Measurements from ENCODE around the gene CTBP1.

Gene CTBP1

DNA sequence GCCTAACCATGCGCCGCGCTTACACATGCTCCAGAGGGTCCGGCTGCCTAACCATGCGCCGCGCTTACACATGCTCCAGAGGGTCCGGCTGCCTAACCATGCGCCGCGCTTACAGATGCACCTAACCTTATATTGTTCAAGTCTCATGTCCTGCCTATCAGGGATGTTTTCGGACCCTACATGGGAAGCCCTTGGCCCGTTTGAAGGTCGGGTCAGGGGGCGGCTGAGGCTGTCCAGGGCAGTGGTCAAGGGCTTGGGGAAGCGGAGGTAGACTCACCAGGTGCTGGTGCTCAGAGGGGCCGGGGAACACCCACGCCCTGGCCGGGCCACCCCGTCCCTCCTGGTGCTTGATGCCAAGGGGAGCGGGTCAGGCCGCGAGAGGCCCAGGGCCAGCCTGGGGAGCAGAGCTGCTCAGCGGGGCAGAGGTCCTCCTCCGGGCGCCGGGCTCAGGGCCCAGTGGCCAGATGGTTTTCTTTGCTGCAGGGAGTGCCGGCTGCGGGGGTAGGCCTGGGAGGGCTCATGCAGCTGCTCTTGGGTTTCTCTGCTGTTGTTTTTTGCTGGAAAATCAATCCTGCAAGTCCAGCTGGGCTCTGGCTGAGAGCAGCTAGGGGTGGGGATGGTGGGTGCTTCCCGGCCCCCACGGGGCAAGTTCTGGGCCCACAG is 41.2 kb downstream of the CTBP1 start:
- no peak for DNase-seq

- no peak for DNase-seq
These were observed 41.8 kb downstream of the CTBP1 start for GRCh38 chr4:1207157-1207470.

DNA sequence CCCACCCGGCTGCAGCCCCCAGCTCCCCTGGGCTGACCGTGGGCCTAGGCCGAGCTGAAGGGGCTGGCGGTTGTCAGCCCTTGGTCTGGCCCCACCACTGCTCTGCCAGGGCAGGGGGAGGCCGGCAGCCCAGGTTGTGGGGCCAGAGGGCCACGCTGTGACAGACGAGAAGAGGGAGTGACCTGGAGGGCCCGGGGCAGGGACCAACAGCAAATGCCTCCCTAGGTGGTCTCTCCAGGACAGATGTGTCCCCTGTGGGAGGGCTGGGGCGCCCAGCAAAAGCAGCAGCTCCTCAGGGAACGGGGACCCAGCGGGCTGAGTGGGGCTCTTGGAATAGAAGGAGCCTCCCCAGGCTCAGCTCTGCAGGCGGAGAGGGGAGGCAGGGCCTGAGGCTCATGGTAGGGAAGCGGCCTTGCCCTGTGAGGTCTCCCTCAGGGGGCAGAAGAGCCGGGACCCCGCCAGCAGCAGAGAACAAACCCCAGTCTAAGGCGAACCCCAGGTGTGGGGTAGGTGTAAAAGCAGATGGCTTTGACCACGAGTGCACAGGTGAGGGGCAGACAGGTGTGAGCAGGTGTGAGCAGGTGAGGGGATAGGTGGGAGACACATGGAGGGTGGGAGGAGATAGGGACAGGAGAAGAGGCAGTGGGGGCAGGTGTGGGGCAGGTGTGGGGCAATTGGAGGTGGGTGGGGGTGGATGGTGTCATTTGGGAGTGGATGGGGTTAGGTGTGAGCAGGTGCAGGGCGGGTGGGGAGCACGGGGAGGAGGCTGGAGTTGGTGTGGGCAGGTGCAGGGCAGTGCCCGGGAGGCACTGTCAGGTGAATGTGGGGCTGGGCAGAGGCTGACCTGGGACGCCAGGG is 42.4 kb downstream of the CTBP1 start:
- DNase-seq, result no peak

GRCh38 chr4:1205586-1206298 is 43.2 kb downstream of the CTBP1 start:
- DNase-seq, result no peak

DNA sequence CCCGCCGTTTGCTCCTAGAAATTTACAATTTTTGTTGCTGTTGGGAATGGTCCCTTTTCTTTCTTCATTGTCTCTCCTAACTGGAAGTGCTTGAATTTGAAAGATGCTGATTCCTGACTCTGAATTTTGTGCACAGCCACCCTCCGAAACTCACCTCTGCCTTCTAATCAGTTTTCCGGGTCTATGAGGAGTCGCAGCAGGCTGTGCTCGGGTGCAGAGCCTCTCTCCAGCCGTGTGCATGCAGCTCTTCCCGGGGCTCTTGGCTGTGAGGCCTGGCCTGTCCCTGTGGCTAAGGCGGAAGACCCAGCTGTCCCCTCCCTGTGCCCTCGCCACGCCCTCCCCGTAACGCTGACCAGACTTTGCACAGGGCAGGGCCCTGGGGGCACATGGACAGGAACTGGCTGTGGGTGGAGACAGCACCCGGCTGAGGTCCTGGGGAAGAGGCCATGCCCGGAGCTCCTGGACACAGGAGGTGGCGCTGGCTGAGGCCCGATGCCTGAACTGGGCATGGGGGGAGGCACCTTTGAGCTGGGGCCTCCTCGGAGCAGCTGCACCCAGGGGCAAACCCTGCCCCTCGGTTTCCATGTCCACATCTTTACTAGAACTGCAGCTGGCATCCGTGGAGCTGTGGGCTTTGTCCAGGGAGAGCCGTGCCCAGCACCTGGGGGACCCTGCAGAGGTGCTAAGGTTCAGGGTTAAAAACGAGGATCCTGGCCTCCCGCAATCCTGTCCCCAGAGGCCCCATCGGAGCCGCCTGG is 43.9 kb downstream of the CTBP1 start:
- no peak for DNase-seq

DNA sequence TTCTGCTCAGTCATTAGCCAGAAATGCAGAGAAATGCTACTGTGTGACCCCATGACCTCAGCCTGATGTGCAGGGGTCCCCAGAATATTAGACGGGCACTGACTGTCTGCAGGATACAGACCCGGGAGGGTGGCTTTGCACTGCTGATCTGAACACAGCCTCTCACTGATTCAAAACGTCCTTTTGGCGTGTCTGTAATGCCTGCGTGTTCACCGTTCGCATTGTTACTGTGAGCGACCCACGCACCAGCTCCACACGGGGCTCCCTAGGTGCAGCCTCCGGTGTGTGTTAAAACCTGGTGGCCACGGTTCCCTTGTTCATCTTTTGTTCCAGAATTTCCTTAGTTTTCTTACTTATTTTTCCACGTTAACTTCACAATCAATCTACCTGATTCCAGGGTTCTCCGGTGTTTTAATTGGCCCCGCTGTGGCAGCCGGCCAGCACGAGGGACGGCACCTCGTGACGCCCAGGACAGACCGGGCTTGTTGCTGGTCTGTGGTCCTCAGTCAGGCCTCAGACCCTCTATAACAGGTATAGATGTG is 44.6 kb downstream of the CTBP1 start:
- DNase-seq, result no peak

DNA sequence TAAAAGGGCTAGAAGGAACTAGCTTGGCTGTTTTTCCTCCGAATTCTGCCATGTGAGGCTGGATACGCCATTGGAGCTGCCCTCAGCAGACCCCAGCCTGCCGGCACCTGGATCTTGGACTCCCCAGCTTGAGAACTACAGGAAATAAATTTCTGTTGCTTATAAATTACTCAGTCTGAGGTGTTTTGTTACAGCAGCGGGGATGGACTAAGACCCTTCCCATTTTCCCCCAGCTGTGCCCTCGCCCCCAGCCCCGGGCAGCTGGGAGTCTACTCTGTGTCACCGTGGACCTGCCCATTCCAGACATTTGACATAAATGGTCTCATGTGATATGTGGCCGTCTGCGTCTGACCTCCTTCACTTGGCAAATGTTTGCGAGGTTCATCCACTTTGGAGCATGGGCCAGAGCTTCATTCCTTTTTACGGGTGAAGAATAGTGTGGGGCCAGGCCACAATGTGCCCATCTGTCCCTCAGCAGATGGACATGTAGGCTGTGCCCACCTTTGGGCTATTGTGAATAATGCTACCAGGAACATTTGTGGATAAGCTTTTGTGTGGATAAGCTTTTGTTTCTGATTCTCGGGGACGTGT is 45.8 kb downstream of the CTBP1 start:
- no peak for DNase-seq

DNA sequence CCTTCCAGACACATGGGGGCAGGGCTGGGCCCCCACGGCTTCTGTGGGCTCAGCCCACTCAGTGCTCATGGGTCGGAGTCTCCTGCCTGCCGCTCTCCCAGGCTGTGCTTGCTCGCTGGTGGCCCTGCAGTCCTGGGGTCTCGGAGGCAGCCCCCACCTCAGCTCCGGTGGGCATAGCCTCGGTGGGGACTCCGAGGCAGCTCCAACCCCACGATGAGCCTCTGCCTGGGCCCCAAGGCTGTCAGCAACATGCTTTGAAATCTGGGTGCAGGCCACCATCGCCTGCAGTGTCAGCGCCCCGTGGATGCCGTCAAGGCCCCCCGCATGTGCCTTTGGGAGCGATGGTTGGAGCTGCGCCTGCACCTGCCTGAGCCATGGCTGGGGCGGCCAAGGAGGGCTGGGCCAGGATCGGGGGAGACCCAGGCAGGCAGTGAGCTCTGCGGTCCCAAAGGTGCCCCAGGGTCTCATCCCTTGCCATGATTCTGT is 46.4 kb downstream of the CTBP1 start:
- no peak for DNase-seq

DNA sequence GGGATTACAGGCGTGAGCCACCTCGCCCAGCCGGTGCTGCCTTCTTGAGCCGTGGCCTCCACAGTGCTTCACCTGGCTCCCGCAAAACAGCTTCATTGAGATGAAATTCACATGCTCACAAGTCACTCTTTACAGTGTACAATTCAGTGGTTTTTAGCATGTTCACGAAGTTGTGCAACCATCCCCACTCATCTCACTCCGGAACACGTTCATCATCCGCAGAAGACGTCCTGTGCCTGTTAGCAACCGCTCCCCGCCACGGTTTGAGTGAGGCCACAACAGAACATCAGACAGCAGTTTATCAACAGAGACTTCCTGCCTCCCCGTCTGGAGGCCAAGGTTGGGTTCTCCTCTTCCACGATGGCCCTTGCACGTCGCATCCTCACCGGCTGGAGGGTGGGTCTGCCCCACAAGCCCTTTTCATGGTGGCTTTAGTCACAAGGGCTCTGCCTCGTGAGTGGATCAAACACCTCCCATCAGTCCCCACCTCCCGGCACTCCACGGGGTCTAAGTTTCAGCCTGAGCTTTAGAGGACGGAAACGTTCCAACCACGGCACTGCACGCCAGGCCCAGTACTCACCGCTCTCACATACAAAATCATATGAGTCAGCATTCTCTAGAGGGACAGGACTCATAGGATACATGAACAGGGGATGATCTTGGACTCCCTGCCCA is 46.9 kb downstream of the CTBP1 start:
- DNase-seq, result peak; percentile 94

- peak; percentile 35 for DNase-seq
These were observed 48.4 kb downstream of the CTBP1 start for GRCh38 chr4:1200425-1201035.

DNA sequence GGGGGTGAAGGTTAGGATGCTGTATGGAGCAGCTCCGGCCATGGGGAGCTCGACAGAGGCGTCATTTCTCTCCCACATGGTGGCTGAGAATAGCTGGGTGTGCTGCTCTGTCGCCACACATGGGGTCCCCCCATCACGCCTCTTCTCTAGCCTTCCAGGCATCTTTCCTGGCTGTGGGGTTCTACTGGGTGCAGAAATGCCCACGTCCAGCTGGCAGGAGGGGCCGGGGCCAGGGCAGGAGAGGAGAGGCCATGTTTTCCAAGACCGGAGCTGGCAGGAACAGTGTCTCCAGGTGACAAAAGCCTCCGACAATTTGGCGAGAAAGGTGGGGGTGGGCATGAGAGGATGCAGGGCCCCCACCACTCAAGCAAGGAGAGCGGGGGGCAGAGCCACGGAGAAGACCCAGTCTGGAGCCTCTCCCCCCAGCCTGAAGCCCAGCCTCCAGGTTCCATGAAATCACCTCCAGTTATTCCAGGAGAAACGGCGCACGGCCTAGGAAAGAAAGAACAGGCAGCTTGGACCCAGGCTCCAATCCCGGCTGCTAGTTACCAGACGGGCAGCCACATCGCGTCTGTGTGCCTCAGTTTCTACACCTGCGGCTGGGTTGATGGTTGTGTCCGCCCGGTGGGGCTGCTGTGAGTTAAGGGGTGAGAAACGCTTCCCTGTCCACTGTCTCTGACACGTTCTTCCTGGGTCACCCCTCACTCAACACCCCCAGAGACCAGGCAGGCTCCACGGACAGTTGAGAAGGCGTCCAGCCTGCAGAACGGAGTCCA is 49.2 kb downstream of the CTBP1 start:
- no peak for DNase-seq

DNA sequence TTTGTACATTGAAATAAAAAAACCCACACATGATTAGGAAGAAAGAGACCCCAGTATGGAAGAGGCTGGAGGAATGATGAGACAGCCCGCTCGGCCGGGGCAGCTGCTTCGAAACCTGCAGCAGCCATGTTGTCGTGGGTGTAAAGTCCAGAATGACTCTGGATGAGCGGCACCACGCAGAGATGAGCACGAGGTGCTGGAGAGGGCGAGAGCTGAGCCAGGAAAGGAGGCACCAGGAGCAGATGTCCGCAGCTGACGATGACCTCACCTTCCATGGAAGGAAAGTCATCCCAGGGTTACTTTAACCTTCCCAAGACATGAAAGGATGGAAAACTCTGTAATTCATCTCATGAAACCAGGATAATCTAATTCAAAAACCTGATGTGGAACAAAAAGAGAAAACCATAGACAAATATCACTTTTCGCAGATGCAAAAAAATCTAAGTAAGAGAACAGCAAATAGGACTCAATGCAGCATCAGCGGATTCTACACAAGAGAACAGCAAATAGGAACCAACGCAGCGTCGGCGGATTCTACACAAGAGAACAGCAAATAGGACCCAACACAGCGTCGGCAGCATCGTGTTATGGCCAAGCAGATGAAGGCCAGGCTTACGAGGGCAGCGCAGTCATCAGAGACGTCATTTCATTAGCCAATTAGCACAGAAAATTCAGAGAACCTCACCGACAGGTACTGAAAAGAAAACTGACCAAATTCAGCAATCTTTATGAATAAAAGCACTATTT is 50.7 kb downstream of the CTBP1 start:
- no peak for DNase-seq

GRCh38 chr4:1196421-1197183 is 52.3 kb downstream of the CTBP1 start:
- no peak for DNase-seq

DNA sequence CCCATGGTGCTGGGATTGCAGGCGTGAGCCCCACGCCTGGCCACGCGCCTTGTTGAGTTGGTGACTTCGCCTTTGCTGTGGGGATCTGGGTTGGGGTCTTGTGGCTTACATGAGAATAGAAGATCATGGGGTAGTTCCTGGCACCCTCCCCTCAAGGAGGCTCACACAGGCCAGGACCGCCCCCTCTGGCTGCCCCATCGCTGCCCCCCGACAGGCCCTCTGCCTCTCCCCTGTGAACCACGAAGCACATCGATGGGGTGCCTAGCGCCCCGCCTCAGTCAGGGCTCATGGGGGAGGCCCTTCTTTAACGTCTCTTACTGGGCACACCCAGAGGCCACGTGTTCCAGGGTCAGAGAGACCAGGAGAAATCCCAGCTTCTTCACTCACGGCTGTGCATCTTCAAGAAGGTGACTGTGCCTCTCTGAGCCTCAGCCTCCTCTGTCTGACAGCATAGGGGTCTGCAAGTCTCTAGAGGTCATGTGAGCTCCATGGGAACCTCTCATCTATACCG is 53.0 kb downstream of the CTBP1 start:
- no peak for DNase-seq

- DNase-seq, result no peak
These were observed 53.7 kb downstream of the CTBP1 start for GRCh38 chr4:1195109-1195671.

DNA sequence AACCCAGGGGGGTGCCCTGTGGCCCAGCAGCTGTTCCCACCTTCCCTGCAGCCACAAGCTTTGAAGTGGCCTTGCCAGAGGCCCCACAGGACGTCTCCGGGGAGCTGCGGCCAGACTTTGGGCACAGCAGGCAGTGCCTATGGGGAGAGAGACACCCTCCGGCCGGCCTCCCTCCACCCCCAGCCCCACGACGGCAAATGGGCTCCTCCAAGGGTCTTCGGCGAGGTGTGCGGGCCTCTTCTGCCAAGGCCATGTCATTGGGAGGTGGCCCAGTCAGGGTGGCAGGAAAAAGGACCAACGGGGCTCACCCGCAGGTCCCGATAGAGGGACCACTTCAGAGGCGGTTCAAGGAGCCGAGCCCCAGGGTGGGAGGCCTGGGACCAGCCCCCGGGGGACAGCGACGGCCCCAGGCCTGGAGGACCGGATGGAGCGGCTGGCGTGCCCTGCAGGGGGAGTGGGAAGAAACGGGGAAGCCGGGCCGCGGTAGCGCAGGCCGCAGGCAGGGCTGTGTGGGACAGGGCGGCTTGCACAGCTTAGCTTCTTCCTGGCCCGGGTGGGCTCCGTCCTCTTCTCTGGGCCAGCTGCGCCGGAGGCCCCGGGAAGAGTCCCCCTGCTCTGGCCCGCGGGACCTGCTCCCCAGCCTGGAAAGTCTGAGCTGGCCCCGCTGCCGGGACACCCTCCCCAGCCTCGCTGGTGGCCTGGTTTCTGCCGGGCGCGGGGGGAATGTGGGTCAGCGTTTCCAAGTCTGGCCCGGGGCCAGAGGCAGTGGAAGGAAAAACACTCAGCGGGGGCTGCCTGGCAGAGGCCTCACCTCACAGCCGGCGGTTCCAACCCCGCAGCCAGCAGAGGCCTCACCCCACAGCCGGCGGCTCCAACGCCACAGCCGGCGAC is 54.7 kb downstream of the CTBP1 start:
- no peak for DNase-seq
